ENCODE data around the gene TMEM183A.

Gene TMEM183A

DNA sequence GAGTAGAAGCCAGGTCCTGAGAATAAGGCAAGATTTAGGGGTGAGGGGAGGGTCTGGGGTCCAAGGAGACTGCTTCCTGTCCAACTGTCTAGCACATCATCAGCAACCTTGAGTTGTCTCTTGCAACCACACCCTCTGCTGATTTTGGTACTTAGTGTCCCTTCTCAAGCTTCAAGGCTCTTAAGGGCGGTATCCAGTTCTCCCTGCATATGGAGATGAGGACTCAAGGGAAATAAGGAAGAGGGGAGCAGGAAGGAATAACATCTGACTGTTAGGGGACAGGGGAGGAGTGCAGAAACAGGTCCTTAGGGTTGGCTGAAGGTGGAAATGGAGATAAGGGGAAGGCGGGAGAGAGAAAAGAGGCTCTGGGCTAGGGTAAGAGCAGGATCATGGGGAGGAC, 66.3 kb downstream of the TMEM183A start:
- DNase-seq, result no peak
